HepG2 (cell line): ENCODE measurements around the gene CNKSR3. TPM values are rescaled to one million over a fixed set of nuclear protein-coding genes. Genes with fewer than 3 reads are reported as not detected.

Experiments
- ERF ChIP-seq: IDR thresholded peaks from 2 replicates; pipeline ENCODE4 v1.6.1; 2018; ENCODE audit warnings: missing biosample characterization, missing genetic modification reagents
- GMEB1 ChIP-seq: sonication (generic); formaldehyde crosslinking; IDR thresholded peaks from 2 replicates; pipeline ENCODE4 v1.5.1; 2020; ENCODE audit warnings: missing genetic modification reagents, mild to moderate bottlenecking, borderline replicate concordance
- HDAC6 ChIP-seq: fragments of 200-600 bp; sonication (generic); IDR thresholded peaks from 2 replicates; pipeline ENCODE4 v1.7.0; 2017; ENCODE audit warnings: mild to moderate bottlenecking, antibody characterized with exemption, low read length, low read depth
- JUNB ChIP-seq: sonication (generic); formaldehyde crosslinking; IDR thresholded peaks from 2 replicates; pipeline ENCODE4 v1.8.0; 2022; ENCODE audit warnings: missing genetic modification reagents, mild to moderate bottlenecking, borderline replicate concordance
- RERE ChIP-seq: IDR thresholded peaks from 2 replicates; pipeline ENCODE4 v1.6.1; 2016; ENCODE audit warnings: low read depth, missing genetic modification reagents, missing compliant biosample characterization
- RFX1 ChIP-seq: fragments of 450-650 bp; IDR thresholded peaks from 2 replicates; pipeline ENCODE4 v1.6.1; 2017
- RFX5 ChIP-seq: IDR thresholded peaks from 2 replicates; pipeline ENCODE4 v1.6.1; 2011; ENCODE audit warnings: low read depth, low read length, improper control_type of control experiment
- SIN3B ChIP-seq: fragments of 150-350 bp; IDR thresholded peaks from 2 replicates; pipeline ENCODE4 v1.6.1; 2014; ENCODE audit warnings: low read length
- SMARCC2 ChIP-seq: fragments of 450-650 bp; IDR thresholded peaks from 2 replicates; pipeline ENCODE4 v1.6.1; 2017; ENCODE audit warnings: antibody characterized with exemption, mild to moderate bottlenecking
- STAG1 ChIP-seq: sonication (generic); formaldehyde crosslinking; IDR thresholded peaks from 2 replicates; pipeline ENCODE4 v1.4.0; 2020; ENCODE audit warnings: missing genetic modification reagents
- ZNF18 ChIP-seq: sonication (generic); formaldehyde crosslinking; IDR thresholded peaks from 2 replicates; pipeline ENCODE4 v1.8.0; 2022; ENCODE audit warnings: mild to moderate bottlenecking, missing genetic modification reagents; ENCODE audit not compliant: insufficient replicate concordance
- ZNF326 ChIP-seq: sonication (generic); formaldehyde crosslinking; IDR thresholded peaks from 2 replicates; pipeline ENCODE4 v1.4.0; 2020; ENCODE audit warnings: missing genetic modification reagents, borderline replicate concordance
- ZNF383 ChIP-seq: sonication (generic); formaldehyde crosslinking; IDR thresholded peaks from 2 replicates; pipeline ENCODE4 v1.4.0; 2020; ENCODE audit warnings: missing genetic modification reagents, mild to moderate bottlenecking, borderline replicate concordance
- ZNF414 ChIP-seq: sonication (generic); formaldehyde crosslinking; IDR thresholded peaks from 2 replicates; pipeline ENCODE4 v1.5.0; 2020; ENCODE audit warnings: missing genetic modification reagents
- ZNF510 ChIP-seq: sonication (generic); formaldehyde crosslinking; IDR thresholded peaks from 2 replicates; pipeline ENCODE4 v1.4.0; 2020; ENCODE audit warnings: low read depth, mild to moderate bottlenecking, missing genetic modification reagents
- ZNF572 ChIP-seq: sonication (generic); formaldehyde crosslinking; IDR thresholded peaks from 2 replicates; pipeline ENCODE4 v1.5.1; 2020; ENCODE audit warnings: mild to moderate bottlenecking, missing genetic modification reagents
- ZNF576 ChIP-seq: sonication (generic); formaldehyde crosslinking; IDR thresholded peaks from 2 replicates; pipeline ENCODE4 v1.4.0; 2020; ENCODE audit warnings: mild to moderate bottlenecking, missing genetic modification reagents
- ZNF652 ChIP-seq: IDR thresholded peaks from 2 replicates; pipeline ENCODE4 v1.6.1; 2016; ENCODE audit warnings: low read depth, borderline replicate concordance
- ZNF879 ChIP-seq: sonication (generic); formaldehyde crosslinking; IDR thresholded peaks from 2 replicates; pipeline ENCODE4 v1.8.1; 2023; ENCODE audit warnings: missing genetic modification reagents
- ZZZ3 ChIP-seq: sonication (generic); formaldehyde crosslinking; IDR thresholded peaks from 2 replicates; pipeline ENCODE4 v1.4.0; 2020; ENCODE audit warnings: missing genetic modification reagents, mild to moderate bottlenecking, borderline replicate concordance
- polyA plus RNA-seq, 8 experiments: library from polyadenylated mRNA; depleted of rRNA in 3 of 8; stranded (reverse) in 7 of 8; unstranded in 1 of 8; fragments of >200 nt; fragmentation: Illumina TruSeq in 4 of 8; extraction: Trizol in 4 of 8; gene quantifications; 2 replicates each; pipeline versions ENCODE4 v1.2.1 to v1.2.3, GENCODE V29; 2011 to 2016; ENCODE audit warnings: low read depth in 4 of 8, missing spikeins in 1 of 8, mixed read lengths in 1 of 8; ENCODE audit not compliant: insufficient read depth in 1 of 8
- total RNA-seq, 5 experiments: library from RNA; depleted of rRNA; stranded (reverse); fragments of >200 nt; fragmentation: Illumina TruSeq; extraction: Trizol; gene quantifications; 2 replicates each; pipeline ENCODE4 v1.2.3, GENCODE V29; 2016; ENCODE audit warnings: low read depth in 1 of 5

CNKSR3 gene
- total and polyA plus RNA-seq, 2 of the 13 experiments (the other 11 are each of a cell fraction or from before 2014, with no cell fraction given) = 9.2 to 38.6 TPM

- TF ChIP-seq ZNF572 (no peak), HDAC6 (no peak), ZZZ3 (CRISPR knock-in tag) (no peak), ZNF18 (CRISPR knock-in tag) (peak; percentile 81), ZNF326 (CRISPR knock-in tag) (no peak), ZNF576 (CRISPR knock-in tag) (no peak), ZNF879 (peak; percentile 16; the same call in 1 of the 2 replicates), SIN3B (no peak), RFX5 (no peak), ZNF510 (CRISPR knock-in tag) (no peak), SMARCC2 (no peak), ZNF414 (CRISPR knock-in tag) (peak; percentile 58; the same call in 1 of the 2 replicates), ERF (CRISPR knock-in tag) (peak; percentile 96), STAG1 (CRISPR knock-in tag) (peak; percentile 11), GMEB1 (peak; percentile 79), RERE (CRISPR knock-in tag) (no peak; the same call in 1 of the 2 replicates), ZNF383 (CRISPR knock-in tag) (peak; percentile 64; the same call in 1 of the 2 replicates), ZNF652 (CRISPR knock-in tag) (peak; percentile 35; the same call in 1 of the 2 replicates), RFX1 (no peak), JUNB (no peak)
These were observed at the start of gene CNKSR3 (continued) for GRCh38 chr6:154510144-154510905.
